ENCODE data around the gene FAM184B.

DNA sequence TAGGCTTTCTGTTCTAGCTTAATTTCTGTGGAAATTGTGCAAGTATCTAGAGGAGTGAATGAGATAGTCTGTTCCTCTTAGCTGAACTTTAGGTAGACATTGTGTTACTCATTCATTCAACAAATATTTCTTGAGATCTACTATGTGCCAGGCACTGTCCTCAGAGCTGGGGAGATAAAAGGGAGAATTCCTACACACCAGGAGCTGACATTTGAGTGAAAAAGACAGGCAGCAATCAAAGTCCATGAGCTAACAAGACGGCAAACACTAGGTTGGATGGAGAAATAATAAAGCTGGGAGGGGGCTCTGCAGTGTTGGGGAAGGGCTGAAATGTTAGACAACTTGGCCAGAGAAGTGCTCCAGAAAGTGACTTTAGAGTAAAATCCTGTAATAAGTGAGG is 86.9 kb downstream of the FAM184B start:
- TF ChIP-seq CTCF (tag by site-specific recombination; IDR thresholded peaks at IDR 0.05) (no peak), PBX3 (CRISPR knock-in tag; IDR thresholded peaks at IDR 0.05) (no peak)
